ENCODE results near the gene ANO6.
"Not testable (repeated sequence)": the region's sequence is repeated elsewhere in the genome, so short reads cannot be mapped to it uniquely, and the experiment has no call there.

Gene ANO6

GRCh38 chr12:45312012-45312411 lies 96.1 kb downstream of the ANO6 start:
- no peak for DNase-seq (ENCODE audit: low read depth)

DNA sequence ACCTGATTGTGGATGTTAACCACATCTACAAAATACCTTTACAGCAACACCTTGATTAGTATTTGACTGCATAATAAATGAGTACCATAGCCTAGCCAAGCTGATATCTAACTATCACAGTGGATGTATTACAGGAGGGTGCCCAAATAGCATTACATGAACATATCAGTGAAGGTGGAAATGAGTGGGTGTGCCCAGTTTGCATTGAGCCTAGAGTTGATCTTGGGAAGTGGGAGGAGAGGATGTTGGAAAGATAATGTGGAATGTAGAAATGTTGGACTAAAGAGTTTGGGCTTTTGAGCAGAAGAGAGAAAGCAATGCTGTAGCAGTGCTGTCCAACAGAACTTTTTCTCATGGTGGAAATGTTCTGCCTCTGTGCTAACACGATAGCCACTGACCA lies 98.9 kb downstream of the ANO6 start:
- DNase-seq (ENCODE audit: low read depth) = no peak

- DNase-seq (ENCODE audit: low read depth) = no peak
Observed at GRCh38 chr12:45315462-45315861, 99.6 kb downstream of the ANO6 start.

GRCh38 chr12:45317261-45317660 lies 101.4 kb downstream of the ANO6 start:
- not testable (repeated sequence) for DNase-seq (ENCODE audit: low read depth)

GRCh38 chr12:45322810-45323209 lies 106.9 kb downstream of the ANO6 start:
- no peak for DNase-seq (ENCODE audit: low read depth)

- DNase-seq (ENCODE audit: low read depth) = no peak
Observed at GRCh38 chr12:45324391-45324790, 108.5 kb downstream of the ANO6 start.

- no peak for DNase-seq (ENCODE audit: low read depth)
Observed at GRCh38 chr12:45326358-45326975, 110.6 kb downstream of the ANO6 start.

DNA sequence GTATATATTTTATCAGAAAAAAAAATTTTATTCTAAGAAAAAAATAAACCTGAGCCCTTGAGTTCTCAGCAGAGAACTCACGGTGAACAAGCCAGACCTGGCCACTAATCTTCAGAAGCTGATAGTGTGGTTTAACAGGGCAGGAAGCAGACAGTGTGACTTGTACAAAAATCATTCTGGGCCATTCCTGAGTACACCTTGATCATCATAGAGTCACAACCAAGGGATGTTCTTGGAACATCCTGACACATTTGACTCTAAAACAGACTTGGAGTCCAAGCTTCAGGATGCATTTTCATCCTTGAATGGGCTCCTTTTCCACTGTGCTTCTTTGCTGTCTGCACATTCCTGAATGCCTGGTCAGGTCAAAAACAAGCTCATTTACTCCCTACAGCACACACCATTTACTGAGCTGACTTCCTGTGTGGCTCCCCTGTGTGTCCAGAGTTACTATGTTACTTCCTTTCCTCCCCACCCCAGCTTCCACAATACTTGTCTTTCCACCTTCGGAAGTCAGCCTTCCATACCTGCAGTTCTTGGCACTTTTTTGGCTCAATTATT lies 112.0 kb downstream of the ANO6 start:
- DNase-seq (ENCODE audit: low read depth) = no peak

- DNase-seq (ENCODE audit: low read depth) = no peak
Observed at GRCh38 chr12:45329238-45329637, 113.3 kb downstream of the ANO6 start.

- DNase-seq (ENCODE audit: low read depth) = no peak
Observed at GRCh38 chr12:45329702-45330101, 113.8 kb downstream of the ANO6 start.

- no peak for DNase-seq (ENCODE audit: low read depth)
Observed at GRCh38 chr12:45331552-45331951, 115.7 kb downstream of the ANO6 start.

GRCh38 chr12:45334396-45334795 lies 118.5 kb downstream of the ANO6 start:
- DNase-seq (ENCODE audit: low read depth) = no peak

DNA sequence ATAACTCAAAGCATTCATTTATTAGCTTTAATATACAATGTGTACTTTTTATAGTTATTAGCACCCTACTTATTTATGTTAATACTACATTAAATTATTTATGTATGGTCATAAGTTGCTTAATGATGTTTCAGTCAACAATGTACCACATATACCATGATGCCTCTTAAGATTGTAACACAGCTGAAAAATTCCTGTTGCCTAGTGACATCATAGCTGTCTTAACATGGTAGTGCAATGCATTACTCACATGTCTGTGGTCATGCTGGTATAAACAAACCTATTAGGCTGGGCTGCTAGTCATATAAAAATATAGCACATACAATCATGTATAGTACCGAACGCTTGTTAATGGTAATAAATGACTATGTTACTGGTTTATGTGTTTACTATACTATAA lies 120.4 kb downstream of the ANO6 start:
- no peak for DNase-seq (ENCODE audit: low read depth)

DNA sequence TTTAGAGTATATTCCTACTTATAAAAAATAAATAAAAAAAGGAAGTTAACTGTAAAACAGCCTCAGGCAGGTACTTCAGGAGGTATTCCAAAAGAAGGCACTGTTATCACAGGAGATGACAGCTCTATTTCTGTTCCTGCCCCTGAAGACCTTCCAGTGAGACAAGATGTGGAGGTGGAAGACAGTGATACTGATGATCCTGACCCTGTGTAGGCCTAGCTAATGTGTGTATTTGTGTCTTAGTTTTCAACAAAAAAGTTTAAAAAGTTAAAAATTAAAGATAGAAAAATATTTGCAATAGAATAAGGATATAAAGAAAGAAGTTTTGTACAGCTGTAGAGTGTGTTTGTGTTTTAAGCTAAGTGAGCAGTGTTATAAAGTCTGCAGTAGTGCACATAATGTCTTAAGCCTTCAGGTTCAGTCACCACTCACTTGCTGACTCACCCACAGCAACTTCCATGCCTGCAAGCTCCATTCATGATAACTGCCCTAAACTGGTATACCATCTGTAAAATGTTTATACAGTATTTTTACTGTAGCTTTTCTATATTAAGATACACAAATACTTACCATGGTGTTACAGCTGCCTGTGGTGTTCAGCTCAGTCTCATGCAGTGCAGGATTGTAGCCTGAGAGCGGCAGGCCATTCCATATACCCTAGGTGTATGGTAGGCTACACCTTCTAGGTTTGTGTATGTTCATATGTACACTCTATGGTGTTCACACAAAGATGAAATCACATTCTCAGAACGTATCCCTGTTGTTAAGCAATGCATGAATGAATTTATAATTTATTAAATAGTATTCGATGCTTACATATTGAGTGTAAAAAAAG lies 121.1 kb downstream of the ANO6 start:
- no peak for DNase-seq (ENCODE audit: low read depth)

- DNase-seq (ENCODE audit: low read depth) = no peak
Observed at GRCh38 chr12:45337835-45338234, 121.9 kb downstream of the ANO6 start.

DNA sequence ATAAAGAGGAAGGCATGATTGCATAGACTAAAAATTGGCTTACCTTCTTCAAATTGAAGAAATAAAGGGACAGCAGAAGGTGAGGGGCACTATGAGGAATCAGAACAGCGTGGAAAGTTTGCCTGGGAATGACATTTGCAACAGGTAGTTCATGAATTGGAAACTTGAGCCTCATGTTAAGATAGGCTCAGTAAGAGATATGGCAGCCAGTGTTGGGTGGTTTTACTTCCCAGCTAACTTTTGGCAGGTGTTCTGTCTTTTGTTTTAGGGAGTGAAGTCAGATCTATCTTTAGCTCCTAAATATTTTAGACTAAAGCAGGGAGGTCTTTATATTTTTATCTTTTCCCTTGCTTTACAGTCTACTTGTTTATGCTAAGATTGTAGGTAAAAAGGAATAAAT lies 122.4 kb downstream of the ANO6 start:
- DNase-seq (ENCODE audit: low read depth) = no peak

GRCh38 chr12:45339035-45339434 lies 123.1 kb downstream of the ANO6 start:
- no peak for DNase-seq (ENCODE audit: low read depth)

- DNase-seq (ENCODE audit: low read depth) = no peak
Observed at GRCh38 chr12:45342171-45342570, 126.3 kb downstream of the ANO6 start.

GRCh38 chr12:45342848-45343247 lies 127.0 kb downstream of the ANO6 start:
- DNase-seq (ENCODE audit: low read depth) = no peak

DNA sequence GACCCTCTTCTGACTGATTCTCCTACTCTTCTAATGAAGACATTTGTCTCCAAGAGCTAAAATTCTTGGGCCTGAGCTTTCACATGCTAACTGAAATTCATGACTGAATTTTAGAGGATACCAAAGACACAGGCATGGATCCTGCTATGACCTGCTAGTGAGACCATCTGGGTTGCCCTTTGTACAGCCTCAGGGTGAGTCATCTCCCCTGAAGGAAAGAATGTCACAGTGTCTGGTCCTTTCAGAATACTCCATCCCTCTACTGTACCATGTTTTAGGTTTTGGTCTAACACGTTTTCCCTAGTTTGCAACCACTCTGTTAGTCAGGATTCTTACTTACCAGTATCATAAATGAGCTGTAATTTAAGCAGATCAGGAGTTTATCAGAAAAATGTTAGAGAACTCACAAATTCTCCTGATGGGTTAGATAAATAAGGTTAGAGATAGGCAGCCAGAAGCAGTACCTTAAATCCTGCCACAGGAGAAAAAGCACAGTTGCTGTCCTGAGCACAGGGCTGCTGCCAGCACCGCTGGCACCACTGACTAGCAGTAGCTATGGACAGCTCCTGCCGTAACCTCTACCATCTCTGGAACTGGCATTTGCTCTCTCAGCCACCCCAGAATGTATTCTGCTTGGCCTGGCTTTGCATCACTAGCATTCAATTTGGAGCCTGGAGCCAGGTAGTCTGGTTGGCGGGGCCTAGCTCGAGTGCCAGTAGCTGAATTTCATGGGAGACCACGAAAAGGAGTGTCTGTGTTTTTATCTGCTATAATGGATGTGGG lies 127.6 kb downstream of the ANO6 start:
- no peak for DNase-seq (ENCODE audit: low read depth)

- DNase-seq (ENCODE audit: low read depth) = no peak
Observed at GRCh38 chr12:45348311-45348710, 132.4 kb downstream of the ANO6 start.

- DNase-seq (ENCODE audit: low read depth) = no peak
Observed at GRCh38 chr12:45348986-45349385, 133.1 kb downstream of the ANO6 start.

GRCh38 chr12:45349916-45350315 lies 134.0 kb downstream of the ANO6 start:
- DNase-seq (ENCODE audit: low read depth) = no peak
